H1 (cell line): ENCODE data around the gene CAPN11.
"Not testable (repeated sequence)": the region's sequence is repeated elsewhere in the genome, so short reads cannot be mapped to it uniquely, and the experiment has no call there.

Experiments
- ATF2 ChIP-seq: IDR thresholded peaks from 2 replicates; pipeline ENCODE4 v1.6.1; 2012; ENCODE audit warnings: low read length, inconsistent platforms
- CTCF ChIP-seq, 3 experiments: IDR thresholded peaks; 1 replicate in 2 of 3; 2 replicates in 1 of 3; pipeline versions ENCODE4 v1.5.1 to v1.6.1; 2011; ENCODE audit warnings: low read length in 3 of 3, mild to moderate bottlenecking in 3 of 3, inconsistent platforms in 2 of 3, low read depth in 1 of 3, moderate library complexity in 1 of 3; ENCODE audit not compliant: insufficient read depth in 1 of 3; ENCODE audit errors: control extremely low read depth in 1 of 3
- MAFK ChIP-seq: IDR thresholded peaks from 2 replicates; pipeline ENCODE4 v1.6.1; 2012; ENCODE audit warnings: low read depth, mild to moderate bottlenecking, improper control_type of control experiment, low read length
- MAX ChIP-seq: IDR thresholded peaks from 2 replicates; pipeline ENCODE4 v1.6.1; 2012; ENCODE audit warnings: inconsistent platforms
- POLR2A ChIP-seq, 2 experiments: IDR thresholded peaks; 1 replicate in 1 of 2; 2 replicates in 1 of 2; pipeline ENCODE4 v1.6.1; 2011; ENCODE audit warnings: low read depth in 2 of 2, low read length in 2 of 2, mild to moderate bottlenecking in 2 of 2; ENCODE audit errors: control extremely low read depth in 1 of 2
- RBBP5 ChIP-seq: IDR thresholded peaks from 2 replicates; pipeline ENCODE4 v1.7.1; 2012; ENCODE audit warnings: low read depth, mild to moderate bottlenecking, inconsistent platforms, low read length, moderate library complexity, borderline replicate concordance
- SAP30 ChIP-seq: fragments of 300-600 bp; sonication (generic); IDR thresholded peaks from 2 replicates; pipeline ENCODE4 v1.7.1; 2012; ENCODE audit warnings: low read length, moderate library complexity, mild to moderate bottlenecking, inconsistent platforms; ENCODE audit not compliant: insufficient read depth, insufficient replicate concordance
- SIN3A ChIP-seq, 2 experiments: IDR thresholded peaks in 1 of 2; conservative IDR thresholded peaks in 1 of 2; 2 replicates each; pipeline ENCODE4 v1.6.1; 2011 to 2012; ENCODE audit warnings: low read length in 2 of 2, improper control_type of control experiment in 1 of 2, low read depth in 1 of 2, mild to moderate bottlenecking in 1 of 2
- TAF1 ChIP-seq: IDR thresholded peaks from 2 replicates; pipeline ENCODE4 v1.6.1; 2011; ENCODE audit warnings: mild to moderate bottlenecking, low read depth, low read length
- YY1 ChIP-seq: IDR thresholded peaks from 2 replicates; pipeline ENCODE4 v1.6.1; 2011; ENCODE audit warnings: low read depth, mild to moderate bottlenecking, low read length

- not testable (repeated sequence) for TF ChIP-seq CTCF (IDR thresholded peaks at IDR 0.05; ENCODE audit: control extremely low read depth in 1 of 3, insufficient read depth in 1 of 3, low read depth in 1 of 3, low read length in 3 of 3); MAFK; ATF2; RBBP5; TAF1; YY1; MAX; POLR2A (IDR thresholded peaks at IDR 0.05; ENCODE audit: control extremely low read depth in 1 of 2, low read depth in 2 of 2, low read length in 2 of 2); SAP30; SIN3A (conservative IDR thresholded peaks at IDR 0.05 in 1 of 2, IDR thresholded peaks at IDR 0.05 in 1 of 2; ENCODE audit: low read depth in 1 of 2, low read length in 2 of 2)
Measured at GRCh38 chr6:44196351-44196750, 37.7 kb downstream of the CAPN11 start.
